SIG-M5 treated with dmso at 0.1 percent for 504 hours (cell line): ENCODE data around the gene SCARF1.

Experiments
- DNase-seq: peaks from one replicate; lab custom pipeline; 2025; ENCODE audit not compliant: unreplicated experiment; lab: John Stamatoyannopoulos, UW

Gene SCARF1

GRCh38 chr17:1648173-1648962 is 2.8 kb upstream of the SCARF1 start:
- DNase-seq = no peak

- DNase-seq = no peak
Observed at GRCh38 chr17:1647802-1648171, 2.3 kb upstream of the SCARF1 start.

DNA sequence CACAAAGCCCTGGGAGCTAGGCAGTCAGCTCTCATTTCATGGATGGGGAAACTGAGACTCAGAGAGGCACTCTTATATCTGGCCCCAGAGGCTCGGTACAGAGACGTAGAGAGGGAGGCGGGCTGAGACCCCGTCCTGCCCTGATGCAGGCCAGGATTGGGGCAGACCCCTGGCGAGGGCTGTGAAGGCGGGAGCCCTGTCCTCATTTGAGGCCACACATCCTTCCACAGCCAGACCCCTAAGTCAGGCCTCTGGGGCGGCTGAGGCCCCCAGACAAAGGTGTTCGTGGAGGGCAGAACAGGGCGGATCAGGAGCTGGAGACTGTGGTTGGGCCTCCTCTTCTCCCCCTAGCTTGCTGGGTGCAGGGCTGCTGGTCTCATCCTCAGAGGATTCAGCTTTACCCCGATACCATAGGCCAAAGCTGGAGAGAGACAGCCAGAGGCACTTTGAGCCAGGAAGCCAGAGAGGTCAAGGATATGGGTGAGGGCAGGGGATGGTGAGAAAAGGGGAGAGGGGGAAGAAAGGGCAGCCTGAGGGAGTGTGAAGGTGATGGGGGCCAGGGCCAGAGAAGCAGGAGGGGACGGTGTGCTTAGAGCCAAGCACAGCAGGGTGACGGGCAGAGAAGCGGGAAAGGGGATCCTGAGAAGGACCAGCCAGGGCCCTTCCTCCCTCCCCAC is 805 bp upstream of the SCARF1 start:
- no peak for DNase-seq

DNA sequence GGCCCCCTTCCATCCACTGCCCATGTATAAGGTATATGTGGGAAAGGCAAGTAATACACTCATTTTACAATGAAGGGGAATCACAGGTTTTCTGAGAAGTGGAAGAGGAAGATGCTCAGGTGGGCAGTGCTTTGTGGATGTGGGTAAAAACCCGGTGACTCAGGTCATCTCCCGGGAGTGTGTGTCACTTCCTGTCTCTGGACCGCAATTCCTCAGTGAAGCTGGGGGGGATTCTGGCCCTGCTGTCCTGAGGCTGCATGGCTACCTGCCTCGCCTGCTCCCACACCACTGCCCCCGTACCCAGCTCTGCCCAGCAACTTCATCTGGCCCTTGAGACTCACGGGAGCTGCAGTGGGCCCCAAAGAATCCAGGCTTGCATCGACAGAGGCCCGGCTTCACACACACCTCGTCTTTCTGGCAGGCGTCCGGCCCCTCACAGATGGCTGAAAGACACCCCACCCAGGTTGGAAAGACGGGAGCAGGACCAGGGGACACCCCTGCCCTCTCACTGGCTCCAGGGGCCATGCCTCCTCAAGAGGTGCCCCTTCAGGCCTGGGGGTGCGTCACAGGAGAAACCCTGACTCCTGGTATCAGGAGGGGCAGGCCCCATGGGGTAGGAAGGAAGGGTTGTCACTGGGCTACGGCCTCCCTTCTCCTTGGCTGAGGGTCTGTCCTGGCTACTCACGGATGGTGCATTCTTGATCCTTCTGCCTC is 882 bp downstream of the SCARF1 start:
- DNase-seq = no peak

DNA sequence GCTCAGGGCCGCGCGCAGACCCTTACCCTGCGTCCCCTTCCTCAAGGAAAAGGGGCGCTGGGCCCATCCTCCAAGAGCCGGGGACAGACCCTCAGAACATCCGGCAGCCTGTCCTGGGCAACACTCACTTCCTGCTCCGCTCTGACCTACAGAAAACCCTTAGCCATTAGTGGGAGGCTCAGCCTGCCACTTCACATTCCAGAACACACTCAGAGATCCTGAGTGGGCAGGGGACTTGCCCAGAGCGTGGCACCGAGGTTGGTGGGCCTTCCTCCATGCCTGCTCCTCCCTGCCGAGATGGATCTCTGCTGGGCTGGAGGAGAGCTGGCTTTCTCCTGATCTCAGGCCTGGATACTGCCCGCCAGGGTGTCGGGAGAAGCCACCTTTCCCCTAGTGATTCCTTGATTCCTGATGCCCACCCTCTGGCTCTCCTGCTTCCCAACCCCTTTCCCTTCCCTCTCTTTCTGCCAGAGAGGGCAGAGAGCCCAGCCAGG is 1.5 kb downstream of the SCARF1 start:
- no peak for DNase-seq

GRCh38 chr17:1643293-1643998 is 2.1 kb downstream of the SCARF1 start:
- peak; percentile 14 for DNase-seq

DNA sequence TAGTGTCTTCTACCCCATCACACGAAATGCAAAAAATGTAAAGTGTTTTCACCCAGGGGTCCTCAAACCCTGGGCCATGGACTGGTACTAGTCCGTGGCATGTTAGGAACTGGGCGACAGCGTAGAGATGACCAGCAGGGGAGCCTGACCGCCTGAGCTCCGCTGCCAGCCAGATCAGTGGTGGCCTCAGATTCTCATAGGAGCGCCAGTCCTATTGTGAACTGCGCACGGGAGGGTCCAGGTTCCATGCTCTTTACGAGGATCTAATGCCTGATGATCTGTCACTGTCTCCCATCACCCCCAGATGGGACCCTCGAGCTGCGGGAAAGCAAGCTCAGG is 4.5 kb downstream of the SCARF1 start:
- DNase-seq = no peak

- no peak for DNase-seq
Observed at GRCh38 chr17:1640329-1641064, 5.0 kb downstream of the SCARF1 start.

DNA sequence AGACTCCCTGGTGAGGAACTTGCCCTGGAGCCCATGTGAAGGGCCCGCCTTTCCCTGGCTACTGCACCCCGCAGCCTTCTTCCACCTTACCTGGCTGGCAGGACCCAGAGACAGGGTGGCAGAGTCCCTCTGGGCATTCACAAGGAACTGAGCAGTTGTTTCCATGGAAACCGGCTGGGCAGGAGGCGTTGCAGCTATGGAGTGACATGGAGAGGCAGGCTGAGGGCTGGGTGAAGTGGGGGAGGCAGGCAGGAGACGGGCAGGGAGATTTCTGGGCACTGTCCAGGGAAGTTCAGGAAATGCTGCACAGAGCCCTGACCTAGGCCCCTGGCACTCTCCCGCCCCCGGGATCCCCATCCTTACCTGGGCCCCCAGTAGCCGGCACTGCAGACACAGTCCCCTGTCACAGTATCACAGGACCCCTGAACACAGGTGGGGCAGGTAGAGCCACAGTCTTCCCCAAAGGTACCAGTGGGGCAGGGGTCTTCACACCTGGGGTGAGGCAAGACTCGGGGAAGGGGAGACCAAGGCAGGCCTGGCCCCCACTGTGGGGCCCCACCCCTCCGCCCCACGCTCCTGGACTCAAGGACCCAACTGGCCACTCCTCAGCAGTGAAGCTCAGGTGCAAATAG is 5.9 kb downstream of the SCARF1 start:
- DNase-seq = no peak

GRCh38 chr17:1638624-1639300 is 6.8 kb downstream of the SCARF1 start:
- DNase-seq = no peak

- DNase-seq = no peak
Observed at GRCh38 chr17:1638171-1638590, 7.4 kb downstream of the SCARF1 start.

DNA sequence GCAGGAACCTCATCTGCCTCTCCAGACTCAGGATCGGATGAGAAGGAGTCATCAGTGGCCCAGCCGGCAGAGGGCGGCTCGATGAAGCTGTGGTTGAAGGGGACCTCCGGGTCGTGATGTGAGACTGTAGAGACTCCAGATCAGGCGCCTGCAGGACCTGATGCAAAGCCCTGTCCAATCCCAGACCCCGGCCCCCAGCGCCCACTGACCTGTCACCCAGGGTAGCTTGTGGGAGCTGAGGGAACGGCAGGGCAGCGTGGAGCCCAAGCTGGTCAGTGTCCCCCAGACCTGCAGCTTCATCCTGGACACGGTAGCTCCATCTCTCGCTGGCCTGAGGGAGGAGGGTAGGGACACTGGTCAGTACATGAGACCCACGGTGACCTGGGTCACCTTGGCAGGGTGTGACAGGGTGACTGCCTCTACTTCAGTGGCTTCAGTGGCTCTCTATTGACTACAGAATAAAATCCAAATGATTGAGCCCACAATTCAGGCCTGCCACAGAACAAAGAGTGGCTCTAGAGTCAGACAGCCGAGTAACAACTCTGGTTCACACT is 8.7 kb downstream of the SCARF1 start:
- DNase-seq = no peak

- DNase-seq = no peak
Observed at GRCh38 chr17:1635675-1636465, 9.7 kb downstream of the SCARF1 start.

DNA sequence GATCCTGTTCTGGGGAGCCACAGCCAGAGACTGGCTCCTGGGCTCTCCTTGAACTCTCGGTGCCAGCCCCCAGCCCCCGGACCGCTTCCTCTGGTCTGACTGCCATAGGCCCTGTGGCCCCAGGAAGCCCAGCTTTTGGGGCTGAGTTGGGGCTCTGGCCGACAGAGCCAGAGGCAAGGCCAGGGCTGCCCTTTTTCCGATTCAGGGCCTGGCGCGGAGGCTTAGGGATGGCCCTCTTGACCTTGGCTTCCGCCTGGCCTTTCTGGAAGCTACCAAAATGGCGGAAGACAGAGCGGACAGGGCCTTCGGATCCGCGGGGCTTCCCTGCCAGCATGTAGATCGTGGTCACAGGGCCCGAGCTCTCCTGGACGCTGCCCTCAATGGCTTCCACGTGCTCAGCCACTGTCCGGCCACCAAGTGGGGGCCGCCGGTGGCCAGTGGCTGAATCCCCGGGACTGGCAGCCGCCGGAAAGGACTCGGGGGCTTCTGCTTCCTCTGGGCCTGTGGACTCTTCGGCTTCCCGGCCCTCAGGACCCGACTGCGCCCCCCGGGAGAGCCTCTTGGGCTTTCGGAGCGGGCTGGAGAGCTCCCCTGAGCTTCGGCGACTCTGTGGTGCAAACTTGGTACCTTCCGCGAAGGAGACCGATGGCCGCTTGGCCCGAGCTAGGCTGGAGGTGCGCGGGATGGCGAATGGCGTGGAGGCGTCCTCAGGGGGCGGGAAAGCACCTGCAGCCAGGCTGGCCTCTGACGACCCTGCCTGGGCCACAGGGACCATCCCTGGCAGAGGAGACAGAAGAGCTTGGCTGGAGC is 10.5 kb downstream of the SCARF1 start:
- no peak for DNase-seq

GRCh38 chr17:1630662-1631061 is 14.9 kb downstream of the SCARF1 start:
- DNase-seq = peak; percentile 26

DNA sequence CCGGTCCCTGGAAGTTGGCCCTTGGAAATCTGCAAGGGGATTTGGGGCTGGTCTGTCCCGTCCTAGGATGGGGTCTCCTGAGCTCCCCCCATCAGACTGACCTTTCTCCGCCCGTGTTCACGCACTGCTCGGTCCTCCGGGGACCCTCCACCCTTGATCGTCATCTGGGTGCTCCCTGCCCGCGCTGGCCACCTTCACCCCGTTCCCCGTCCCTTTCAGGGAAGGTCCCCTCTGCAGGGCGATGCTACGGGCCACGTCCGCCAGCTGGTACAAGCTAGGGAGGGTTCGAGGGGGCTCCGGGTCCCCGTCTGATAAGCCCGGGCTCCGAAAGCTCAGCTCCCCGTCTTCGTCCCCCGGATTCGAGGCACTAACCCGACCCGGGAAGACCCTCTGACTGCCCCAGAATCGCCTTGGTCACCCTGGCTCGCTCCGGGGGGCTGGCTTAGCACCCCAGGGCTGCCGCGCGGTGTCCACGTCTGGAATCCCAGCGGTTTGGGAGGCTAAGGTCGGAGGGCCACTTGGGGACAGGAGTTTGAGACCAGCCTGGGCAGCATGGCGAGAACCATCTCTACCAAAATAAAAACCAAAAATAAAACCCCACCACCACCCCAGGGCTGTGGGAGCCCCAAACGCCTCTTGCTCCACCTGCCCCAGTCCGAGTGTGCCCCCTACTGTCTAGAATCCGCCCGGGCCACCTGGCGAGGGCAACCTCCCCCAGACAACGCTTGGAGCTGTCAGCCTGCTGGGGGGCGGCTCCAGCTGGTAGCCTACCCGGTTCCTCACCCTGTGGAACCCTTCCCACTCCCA is 15.8 kb downstream of the SCARF1 start:
- DNase-seq = peak; percentile 53
